GM06990 (cell line): ENCODE results near the gene NCOR1.

Experiments
- DNase-seq: peaks from one replicate; pipeline ENCODE4 v3.0.0-alpha.2; 2011; ENCODE audit not compliant: insufficient read length; ENCODE audit errors: extremely low read depth
- H3K27me3 ChIP-seq: replicated peaks from 2 replicates; pipeline ENCODE4 v1.6.0; 2011; ENCODE audit warnings: low read length; ENCODE audit not compliant: control insufficient read depth, insufficient read depth
- H3K36me3 ChIP-seq: 2 replicates; pipeline ENCODE4 v1.5.1; 2011; ENCODE audit warnings: low read length; ENCODE audit not compliant: control insufficient read depth, insufficient read depth
- H3K4me3 ChIP-seq: replicated peaks from 2 replicates; pipeline ENCODE4 v1.5.1; 2011; ENCODE audit warnings: low read depth, mild to moderate bottlenecking, control low read depth, low read length
- TF ChIP-seq, protein P1 (sequence below): IDR thresholded peaks from 2 replicates; pipeline ENCODE4 v1.5.1; 2011; ENCODE audit warnings: low read length, control low read depth, mild to moderate bottlenecking, inconsistent platforms; ENCODE audit not compliant: insufficient read depth, poor library complexity, severe bottlenecking

NCOR1 gene

DNA sequence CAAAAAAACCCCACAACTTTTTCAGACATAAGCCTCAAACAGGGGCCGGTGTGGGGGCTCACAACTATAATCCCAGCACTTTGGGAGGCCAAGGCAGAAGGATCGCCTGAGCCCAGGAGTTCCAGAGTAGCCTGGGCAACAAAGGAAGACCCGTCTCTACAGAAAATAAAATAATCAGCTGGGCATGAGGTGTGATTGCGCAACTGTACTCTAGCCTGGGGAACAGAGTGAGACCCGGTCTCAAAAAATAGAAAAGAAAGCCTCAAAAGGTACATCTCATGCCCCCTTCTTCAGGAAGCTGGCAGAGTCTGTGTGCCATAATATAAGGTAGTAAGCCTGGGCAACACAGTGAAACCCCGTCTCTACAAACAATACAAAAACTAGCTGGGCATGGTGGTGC is 219.0 kb downstream of the NCOR1 start:
- H3K36me3 ChIP-seq, result no peaks in the 10 kb centered on the region
- H3K4me3 ChIP-seq, result no peak overlapping the region
- no peaks in the 10 kb centered on the region for H3K27me3 ChIP-seq
- DNase-seq, result no peak
- TF ChIP-seq, protein P1, sequence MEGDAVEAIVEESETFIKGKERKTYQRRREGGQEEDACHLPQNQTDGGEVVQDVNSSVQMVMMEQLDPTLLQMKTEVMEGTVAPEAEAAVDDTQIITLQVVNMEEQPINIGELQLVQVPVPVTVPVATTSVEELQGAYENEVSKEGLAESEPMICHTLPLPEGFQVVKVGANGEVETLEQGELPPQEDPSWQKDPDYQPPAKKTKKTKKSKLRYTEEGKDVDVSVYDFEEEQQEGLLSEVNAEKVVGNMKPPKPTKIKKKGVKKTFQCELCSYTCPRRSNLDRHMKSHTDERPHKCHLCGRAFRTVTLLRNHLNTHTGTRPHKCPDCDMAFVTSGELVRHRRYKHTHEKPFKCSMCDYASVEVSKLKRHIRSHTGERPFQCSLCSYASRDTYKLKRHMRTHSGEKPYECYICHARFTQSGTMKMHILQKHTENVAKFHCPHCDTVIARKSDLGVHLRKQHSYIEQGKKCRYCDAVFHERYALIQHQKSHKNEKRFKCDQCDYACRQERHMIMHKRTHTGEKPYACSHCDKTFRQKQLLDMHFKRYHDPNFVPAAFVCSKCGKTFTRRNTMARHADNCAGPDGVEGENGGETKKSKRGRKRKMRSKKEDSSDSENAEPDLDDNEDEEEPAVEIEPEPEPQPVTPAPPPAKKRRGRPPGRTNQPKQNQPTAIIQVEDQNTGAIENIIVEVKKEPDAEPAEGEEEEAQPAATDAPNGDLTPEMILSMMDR, result no peak

DNA sequence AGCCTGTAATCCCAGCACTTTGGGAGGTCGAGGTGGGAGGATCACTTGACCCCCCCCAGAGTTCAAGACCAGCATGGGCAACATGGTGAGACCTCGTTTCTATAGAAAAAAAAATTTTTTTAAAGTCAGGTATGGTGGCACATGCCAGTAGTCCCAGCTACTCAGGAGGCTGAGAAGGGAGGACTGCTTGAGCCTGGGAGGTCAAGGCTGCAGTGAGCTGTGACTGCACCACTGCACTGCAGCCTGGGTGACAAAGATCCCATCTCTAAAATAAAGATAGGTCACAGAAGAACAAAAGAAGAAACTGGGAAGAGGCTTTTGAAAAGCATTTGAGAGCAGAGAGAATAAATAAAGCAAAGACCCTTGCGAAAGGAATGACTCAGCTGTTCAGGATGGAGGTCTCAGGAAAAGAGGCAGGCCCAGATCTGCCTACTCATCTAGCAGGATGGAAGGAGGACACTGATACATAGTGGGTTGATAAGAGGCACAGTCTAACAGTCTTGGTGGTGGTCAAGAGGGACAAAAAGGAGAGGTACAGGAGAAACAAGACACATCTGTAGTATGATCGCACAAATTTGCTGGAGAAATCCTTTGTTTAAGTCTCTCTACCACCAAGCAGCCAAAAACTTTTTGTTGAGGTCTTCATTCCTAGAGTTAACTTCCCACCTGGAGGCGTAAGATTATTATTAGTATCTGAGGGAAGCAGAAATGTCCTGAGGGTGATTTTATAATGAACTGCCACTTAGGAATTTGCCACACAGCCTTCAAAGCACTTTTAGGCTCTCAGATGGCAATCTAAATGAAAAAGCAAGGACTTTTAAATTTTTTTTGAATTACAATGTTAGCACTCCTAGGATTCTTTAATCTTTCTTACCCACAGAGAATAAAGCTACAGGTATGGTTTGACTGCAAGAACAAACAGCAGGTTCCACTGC is 233.4 kb downstream of the NCOR1 start:
- no peak for DNase-seq
- H3K4me3 ChIP-seq, result no peak overlapping the region
- no peaks in the 10 kb centered on the region for H3K27me3 ChIP-seq
- TF ChIP-seq, protein P1, result no peak
- H3K36me3 ChIP-seq, result no peaks in the 10 kb centered on the region; the same call in 1 of the 2 replicates

DNA sequence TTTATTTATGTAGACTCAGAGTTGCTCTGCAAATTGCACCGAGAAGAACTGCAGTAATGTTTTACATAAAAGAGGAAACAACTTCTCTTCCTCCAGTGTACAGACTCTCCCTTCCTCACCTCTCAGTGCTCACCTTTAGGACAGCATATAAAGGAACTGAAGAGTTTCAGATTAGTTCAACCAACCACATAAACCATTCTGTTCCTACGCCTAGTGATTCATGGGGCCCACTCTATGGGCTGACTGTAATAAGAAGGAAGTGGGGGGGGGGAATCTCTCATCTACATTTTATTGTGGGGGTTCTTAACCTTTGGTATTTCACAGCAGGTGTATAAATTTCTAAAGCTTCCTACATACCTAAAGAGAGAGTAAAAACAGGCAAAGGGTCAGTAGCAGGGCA is 234.1 kb downstream of the NCOR1 start:
- peak; percentile 53 for DNase-seq
- Histone ChIP-seq H3K4me3 (no peak overlapping the region), H3K27me3 (no peaks in the 10 kb centered on the region), H3K36me3 (no peaks in the 10 kb centered on the region; the same call in 1 of the 2 replicates)
- TF ChIP-seq, protein P1, result no peak
